Suppressor macrophage (primary cell): ENCODE measurements around the gene HMGB1.
A peak's percentile ranks its signal among the peaks of the same experiment; 100 is the strongest.

Experiments
- DNase-seq, 4 experiments: peaks; one replicate each; pipeline ENCODE4 v3.0.0-alpha.2; 2020 to 2022

The HMGB1 gene

GRCh38 chr13:30429721-30430694 lies 35.7 kb downstream of the HMGB1 start:
- peak; percentile 54 to 87 (median 66) for DNase-seq

GRCh38 chr13:30429235-30429634 lies 36.5 kb downstream of the HMGB1 start:
- no peak for DNase-seq

- DNase-seq = no peak
Measured at GRCh38 chr13:30423891-30424290, 41.8 kb downstream of the HMGB1 start.

- DNase-seq = peak; percentile 85 to 95 (median 90)
Measured at GRCh38 chr13:30422054-30422839, 43.5 kb downstream of the HMGB1 start, which contains the start of gene UBE2L5. Gene UBE2L5 (plus strand): TSS chr13:30422493. CDS start chr13:30427991, 5,498 bp downstream.

- peak; percentile 84 to 95 (median 92) for DNase-seq
Measured at GRCh38 chr13:30421093-30422053, 44.4 kb downstream of the HMGB1 start.

GRCh38 chr13:30418717-30419459 lies 46.8 kb downstream of the HMGB1 start:
- no peak for DNase-seq

- no peak for DNase-seq
Measured at GRCh38 chr13:30418075-30418716, 47.5 kb downstream of the HMGB1 start.

- no peak for DNase-seq
Measured at GRCh38 chr13:30416471-30416870, 49.3 kb downstream of the HMGB1 start.

GRCh38 chr13:30415430-30416030 lies 50.2 kb downstream of the HMGB1 start:
- no peak for DNase-seq

- peak; percentile 6 to 68 (median 34) for DNase-seq
Measured at GRCh38 chr13:30413842-30414241, 51.9 kb downstream of the HMGB1 start.

- DNase-seq = peak in 3 of 4 experiments; percentile 10 to 24 (median 12)
Measured at GRCh38 chr13:30412346-30412745, 53.4 kb downstream of the HMGB1 start.

GRCh38 chr13:30410705-30411125 lies 55.0 kb downstream of the HMGB1 start:
- no peak for DNase-seq

- peak in 1 of 4 experiments; percentile 4 for DNase-seq
Measured at GRCh38 chr13:30409886-30410704, 55.6 kb downstream of the HMGB1 start.

- DNase-seq = peak; percentile 91 to 95 (median 94)
Measured at GRCh38 chr13:30408319-30409101, 57.2 kb downstream of the HMGB1 start.

- DNase-seq = peak in 3 of 4 experiments; percentile 10 to 19 (median 15)
Measured at GRCh38 chr13:30406779-30407416, 58.8 kb downstream of the HMGB1 start.
